Astrocyte of the cerebellum (primary cell): Measurements from ENCODE around the gene SPOCK1.
A peak's percentile ranks its signal among the peaks of the same experiment; 100 is the strongest.

ENCODE experiments used
- DNase-seq: peaks from one replicate; pipeline ENCODE4 v3.0.0-alpha.2; 2011; ENCODE audit warnings: low read depth
- H3K4me3 ChIP-seq: 2 replicates; pipeline ENCODE4 v1.5.1; 2011; ENCODE audit warnings: mild to moderate bottlenecking, low read depth, low read length, moderate library complexity
- CTCF ChIP-seq: IDR thresholded peaks from 2 replicates; pipeline ENCODE4 v1.5.1; 2012; ENCODE audit warnings: low read length, low read depth, moderate library complexity, mild to moderate bottlenecking; ENCODE audit errors: missing control alignments
- in situ Hi-C: cut with HindIII; loops from 2 replicates; pipeline ENCODE4 v1.10.0; 2017; ENCODE audit warnings: low sequenced_read_pairs

SPOCK1 gene

GRCh38 chr5:137015540-137016116 lies 483.5 kb downstream of the SPOCK1 start:
- no peak for DNase-seq
- in situ Hi-C loops = no loop called here
- TF ChIP-seq CTCF = no peak
- H3K4me3 ChIP-seq = no peak overlapping the region

GRCh38 chr5:137014731-137015130 lies 484.4 kb downstream of the SPOCK1 start:
- DNase-seq = peak; percentile 52
- no peak for TF ChIP-seq CTCF
- in situ Hi-C loops = no loop called here
- H3K4me3 ChIP-seq = no peak overlapping the region

- in situ Hi-C loops = no loop called here
- DNase-seq = no peak
- no peak for TF ChIP-seq CTCF
- H3K4me3 ChIP-seq = no peak overlapping the region
Measured at GRCh38 chr5:137010226-137010625, 488.9 kb downstream of the SPOCK1 start.

GRCh38 chr5:137004279-137004678 lies 494.8 kb downstream of the SPOCK1 start:
- in situ Hi-C loops = no loop called here
- no peak for TF ChIP-seq CTCF
- H3K4me3 ChIP-seq = no peak overlapping the region
- DNase-seq = no peak

GRCh38 chr5:137001026-137001569 lies 498.0 kb downstream of the SPOCK1 start:
- no peak for TF ChIP-seq CTCF
- no peak for DNase-seq
- in situ Hi-C loops = no loop called here
- H3K4me3 ChIP-seq = no peak overlapping the region

GRCh38 chr5:136999787-137000186 lies 499.3 kb downstream of the SPOCK1 start:
- DNase-seq = no peak
- TF ChIP-seq CTCF = no peak
- in situ Hi-C loops = no loop called here

More at GRCh38 chr5:136999787-137000186, 499.3 kb downstream of the SPOCK1 start:
- no peak overlapping the region for H3K4me3 ChIP-seq
